Measurements from ENCODE around the gene EIF5A2.
"Not testable (repeated sequence)": the region's sequence is repeated elsewhere in the genome, so short reads cannot be mapped to it uniquely, and the experiment has no call there.

DNA sequence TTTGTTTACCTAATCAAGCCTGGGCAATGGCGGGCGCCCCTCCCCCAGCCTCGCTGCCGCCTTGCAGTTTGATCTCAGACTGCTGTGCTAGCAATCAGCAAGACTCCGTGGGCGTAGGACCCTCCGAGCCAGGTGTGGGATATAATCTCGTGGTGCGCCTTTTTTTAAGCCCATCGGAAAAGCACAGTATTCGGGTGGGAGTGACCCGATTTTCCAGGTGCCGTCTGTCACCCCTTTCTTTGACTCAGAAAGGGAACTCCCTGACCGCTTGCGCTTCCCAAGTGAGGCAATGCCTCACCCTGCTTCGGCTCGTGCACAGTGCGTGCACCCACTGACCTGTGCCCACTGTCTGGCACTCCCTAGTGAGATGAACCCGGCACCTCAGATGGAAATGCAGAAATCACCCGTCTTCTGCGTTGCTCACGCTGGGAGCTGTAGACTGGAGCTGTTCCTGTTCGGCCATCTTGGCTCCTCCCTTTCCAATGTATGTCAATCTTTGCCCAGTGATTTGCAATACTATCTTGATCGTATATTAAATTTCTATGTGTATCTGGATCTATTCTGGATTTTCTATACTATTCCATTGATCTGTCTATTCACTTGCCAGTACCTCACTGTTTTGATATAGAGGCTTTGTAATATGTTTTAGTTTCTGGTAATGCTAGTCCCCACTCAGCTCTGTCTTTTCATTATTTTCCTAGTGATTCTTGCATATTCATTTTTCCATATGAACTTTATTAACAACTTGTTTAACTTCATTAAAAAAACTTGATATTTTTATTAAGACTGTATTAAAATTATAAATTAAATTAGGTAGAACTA, 24.1 kb downstream of the EIF5A2 start:
- TF ChIP-seq, protein P1, sequence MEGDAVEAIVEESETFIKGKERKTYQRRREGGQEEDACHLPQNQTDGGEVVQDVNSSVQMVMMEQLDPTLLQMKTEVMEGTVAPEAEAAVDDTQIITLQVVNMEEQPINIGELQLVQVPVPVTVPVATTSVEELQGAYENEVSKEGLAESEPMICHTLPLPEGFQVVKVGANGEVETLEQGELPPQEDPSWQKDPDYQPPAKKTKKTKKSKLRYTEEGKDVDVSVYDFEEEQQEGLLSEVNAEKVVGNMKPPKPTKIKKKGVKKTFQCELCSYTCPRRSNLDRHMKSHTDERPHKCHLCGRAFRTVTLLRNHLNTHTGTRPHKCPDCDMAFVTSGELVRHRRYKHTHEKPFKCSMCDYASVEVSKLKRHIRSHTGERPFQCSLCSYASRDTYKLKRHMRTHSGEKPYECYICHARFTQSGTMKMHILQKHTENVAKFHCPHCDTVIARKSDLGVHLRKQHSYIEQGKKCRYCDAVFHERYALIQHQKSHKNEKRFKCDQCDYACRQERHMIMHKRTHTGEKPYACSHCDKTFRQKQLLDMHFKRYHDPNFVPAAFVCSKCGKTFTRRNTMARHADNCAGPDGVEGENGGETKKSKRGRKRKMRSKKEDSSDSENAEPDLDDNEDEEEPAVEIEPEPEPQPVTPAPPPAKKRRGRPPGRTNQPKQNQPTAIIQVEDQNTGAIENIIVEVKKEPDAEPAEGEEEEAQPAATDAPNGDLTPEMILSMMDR (conservative IDR thresholded peaks at IDR 0.05; ENCODE audit: low read length): not testable (repeated sequence)
- TF ChIP-seq EZH2phosphoT487 (IDR thresholded peaks at IDR 0.05; ENCODE audit: borderline replicate concordance): not testable (repeated sequence)
